COLO829 (cell line): ENCODE data around the gene TRIM29.
"Not testable (repeated sequence)": the region's sequence is repeated elsewhere in the genome, so short reads cannot be mapped to it uniquely, and the experiment has no call there.

Experiments
- DNase-seq: peaks from one replicate; pipeline ENCODE4 v3.0.0; 2012; ENCODE audit warnings: low spot score

Gene TRIM29

GRCh38 chr11:120137611-120138521, at the start of gene TRIM29:
Gene TRIM29, minus strand, starts transcription at chr11:120138113. Its CDS starts 82 bp downstream, at chr11:120138031.
- no peak for DNase-seq

GRCh38 chr11:120186774-120187591, 49.1 kb upstream of the TRIM29 start:
- no peak for DNase-seq

GRCh38 chr11:120186456-120186773, 48.5 kb upstream of the TRIM29 start:
- DNase-seq: no peak

- DNase-seq: no peak
These were observed 48.0 kb upstream of the TRIM29 start for GRCh38 chr11:120185706-120186455.

GRCh38 chr11:120184946-120185705, 47.2 kb upstream of the TRIM29 start:
- no peak for DNase-seq

GRCh38 chr11:120184371-120184945, 46.5 kb upstream of the TRIM29 start:
- no peak for DNase-seq

GRCh38 chr11:120183701-120184141, 45.8 kb upstream of the TRIM29 start:
- no peak for DNase-seq

- no peak for DNase-seq
These were observed 45.0 kb upstream of the TRIM29 start for GRCh38 chr11:120182790-120183491.

GRCh38 chr11:120182372-120182771, 44.5 kb upstream of the TRIM29 start:
- no peak for DNase-seq

GRCh38 chr11:120181376-120181975, 43.6 kb upstream of the TRIM29 start:
- DNase-seq: no peak

GRCh38 chr11:120180551-120181232, 42.8 kb upstream of the TRIM29 start:
- no peak for DNase-seq

GRCh38 chr11:120180063-120180462, 42.1 kb upstream of the TRIM29 start:
- not testable (repeated sequence) for DNase-seq

- DNase-seq: no peak
These were observed 41.3 kb upstream of the TRIM29 start for GRCh38 chr11:120179057-120179672.

GRCh38 chr11:120178561-120179056, 40.7 kb upstream of the TRIM29 start:
- DNase-seq: no peak

- no peak for DNase-seq
These were observed 37.0 kb upstream of the TRIM29 start for GRCh38 chr11:120174866-120175265.

- DNase-seq: no peak
These were observed 35.9 kb upstream of the TRIM29 start for GRCh38 chr11:120173807-120174206.

GRCh38 chr11:120173019-120173705, 35.2 kb upstream of the TRIM29 start:
- no peak for DNase-seq
